Activated CD8-positive, alpha-beta T cell treated with anti-CD3 and anti-CD28 coated beads for 36 hours (primary cell): Measurements from ENCODE around the gene NCAPH2. TPM values are rescaled to one million over a fixed set of nuclear protein-coding genes. Genes with fewer than 3 reads are reported as not detected.
"Not testable (repeated sequence)": the region's sequence is repeated elsewhere in the genome, so short reads cannot be mapped to it uniquely, and the experiment has no call there.

ENCODE experiments used
- ATAC-seq: fragments of 200-7000 bp; cut with Tn5 transposase; one replicate; pipeline ENCODE4 v1.10.0; 2021; ENCODE audit warnings: mild to moderate bottlenecking, moderate library complexity
- CTCF ChIA-PET: fragments of 350-600 bp; sonication (Branson Sonifier 250); formaldehyde crosslinking; loops from one replicate; lab custom pipeline; 2021; ENCODE audit warnings: antibody characterized with exemption; lab: Charles Lee
- POLR2A ChIA-PET: fragments of 350-600 bp; sonication (Branson Sonifier 250); formaldehyde crosslinking; loops from one replicate; lab custom pipeline; 2021; ENCODE audit warnings: antibody characterized with exemption; lab: Charles Lee
- DNase-seq: peaks from one replicate; pipeline ENCODE4 v3.0.0-alpha.2; 2020
- H3K27ac Mint-ChIP-seq: one replicate; pipeline ENCODE4 v1.8.0; 2021; ENCODE audit warnings: mild to moderate bottlenecking, mixed read lengths
- H3K27me3 Mint-ChIP-seq: one replicate; pipeline ENCODE4 v1.8.0; 2021; ENCODE audit warnings: mixed read lengths
- H3K36me3 Mint-ChIP-seq: one replicate; pipeline ENCODE4 v1.8.0; 2021; ENCODE audit warnings: low read depth, mixed read lengths
- H3K4me1 Mint-ChIP-seq: one replicate; pipeline ENCODE4 v1.8.0; 2021; ENCODE audit warnings: low read depth, mixed read lengths
- H3K4me3 Mint-ChIP-seq: one replicate; pipeline ENCODE4 v1.8.0; 2021; ENCODE audit warnings: mild to moderate bottlenecking, moderate library complexity, mixed read lengths
- H3K9me3 Mint-ChIP-seq: one replicate; pipeline ENCODE4 v1.8.0; 2021; ENCODE audit warnings: mixed read lengths
- CTCF ChIP-seq: fragments of 200-600 bp; IDR thresholded peaks from one replicate; pipeline ENCODE4 v1.8.0; 2022; ENCODE audit warnings: antibody characterized with exemption, mild to moderate bottlenecking
- intact Hi-C: fragments of 100-400 bp; cut with micrococcal nuclease; formaldehyde crosslinking; loops from one replicate; pipeline ENCODE4 v1.10.0; 2022
- total RNA-seq, 2 experiments: library from RNA; stranded (reverse); gene quantifications; one replicate each; pipeline ENCODE4 v1.2.3, GENCODE V29; 2021

Gene NCAPH2
- total RNA-seq, 2 experiments from 2014 or later, result 121 to 126 TPM

- H3K27ac Mint-ChIP-seq, result peak overlapping the region; percentile 87
- ATAC-seq, result no peak
- H3K9me3 Mint-ChIP-seq, result no peaks in the 10 kb centered on the region
- H3K4me1 Mint-ChIP-seq, result peaks cover 29% of the 10 kb centered on the region
- no peak for DNase-seq
- ChIA-PET POLR2A (interaction anchor here (0.9 to 2.9 kb wide), 6 partner anchors 7 to 88 kb away, joined by 3 to 20 read pairs (median 6); partner anchors contain the start of gene KLHDC7B), CTCF (interaction anchor here (1.4 to 3.3 kb wide), 2 partner anchors 8 to 12 kb away, joined by 6 to 19 read pairs; partner anchors contain the start of genes KLHDC7B and SCO2)
- peak overlapping the region; percentile 89 for H3K4me3 Mint-ChIP-seq
- peaks cover 9% of the 10 kb centered on the region for H3K36me3 Mint-ChIP-seq
- H3K27me3 Mint-ChIP-seq, result no peaks in the 10 kb centered on the region
- intact Hi-C loops, result no loop called here
- no peak for TF ChIP-seq CTCF
These were observed 25.1 kb downstream of the NCAPH2 start for GRCh38 chr22:50532824-50533796.

- peaks cover 30% of the 10 kb centered on the region for H3K4me1 Mint-ChIP-seq
- H3K36me3 Mint-ChIP-seq, H3K9me3 Mint-ChIP-seq, H3K27me3 Mint-ChIP-seq, H3K4me3 Mint-ChIP-seq, ATAC-seq, intact Hi-C loops: not testable (repeated sequence)
- peak overlapping the region; percentile 87 for H3K27ac Mint-ChIP-seq
- DNase-seq, result peak; percentile 20
- POLR2A ChIA-PET, result interaction anchor here (0.9 kb wide), 1 partner anchor 87 kb away, joined by 3 read pairs; no protein-coding TSS in a partner anchor
- CTCF ChIA-PET, result interaction anchor here (1.3 to 3.3 kb wide), 3 partner anchors 9 to 11 kb away, joined by 3 to 19 read pairs (median 6); partner anchors contain the start of genes KLHDC7B and SCO2
These were observed 26.1 kb downstream of the NCAPH2 start for GRCh38 chr22:50533856-50534711.

- ChIA-PET POLR2A (interaction anchor here (1.4 to 8.3 kb wide), 3 partner anchors 8 to 18 kb away, joined by 4 to 175 read pairs (median 4); partner anchors contain the start of genes SCO2 and TYMP), CTCF (interaction anchor here (1.3 to 3.3 kb wide), 2 partner anchors 10 kb away, joined by 3 to 19 read pairs; partner anchors contain the start of gene SCO2)
- Mint-ChIP-seq H3K9me3 (no peaks in the 10 kb centered on the region), H3K27ac (no peak overlapping the region), H3K4me3 (no peak overlapping the region), H3K36me3 (peaks cover 3% of the 10 kb centered on the region), H3K27me3 (no peaks in the 10 kb centered on the region), H3K4me1 (peaks cover 39% of the 10 kb centered on the region)
- TF ChIP-seq CTCF, result no peak
- DNase-seq, result no peak
- ATAC-seq, result no peak
- intact Hi-C loops, result no loop called here
These were observed 27.1 kb downstream of the NCAPH2 start for GRCh38 chr22:50535113-50535512.

GRCh38 chr22:50536226-50536625 is 28.2 kb downstream of the NCAPH2 start:
- Mint-ChIP-seq H3K36me3 (peaks cover 5% of the 10 kb centered on the region), H3K4me3 (no peak overlapping the region), H3K27ac (peak overlapping the region; percentile 20), H3K9me3 (no peaks in the 10 kb centered on the region), H3K4me1 (peaks cover 49% of the 10 kb centered on the region), H3K27me3 (no peaks in the 10 kb centered on the region)
- DNase-seq (no peak), ATAC-seq (no peak)
- CTCF ChIA-PET, result interaction anchor here (0.8 to 3.3 kb wide), 3 partner anchors 9 to 27 kb away, joined by 3 to 19 read pairs (median 3); partner anchors contain the start of genes SCO2 and SYCE3
- no peak for TF ChIP-seq CTCF
- POLR2A ChIA-PET, result interaction anchor here (0.7 to 8.3 kb wide), 4 partner anchors 9 to 16 kb away, joined by 3 to 175 read pairs (median 4); partner anchors contain the start of genes KLHDC7B, SCO2 and TYMP
- intact Hi-C loops, result no loop called here
